Epithelial cell of prostate (primary cell): ENCODE data around the gene SOCS3.

ENCODE experiments used
- DNase-seq: peaks from one replicate; pipeline ENCODE4 v3.0.0-alpha.2; 2011; ENCODE audit warnings: low read depth, low spot score
- H3K27ac ChIP-seq: fragments of 450-650 bp; 2 replicates; pipeline ENCODE4 v1.5.1; 2017; ENCODE audit warnings: mild to moderate bottlenecking

The SOCS3 gene

GRCh38 chr17:78355701-78356100, 4.2 kb downstream of the SOCS3 start:
- no peak for DNase-seq
- H3K27ac ChIP-seq, result peak overlapping the region; percentile 55

GRCh38 chr17:78355045-78355641, 4.7 kb downstream of the SOCS3 start:
- no peak for DNase-seq
- no peak overlapping the region for H3K27ac ChIP-seq

DNA sequence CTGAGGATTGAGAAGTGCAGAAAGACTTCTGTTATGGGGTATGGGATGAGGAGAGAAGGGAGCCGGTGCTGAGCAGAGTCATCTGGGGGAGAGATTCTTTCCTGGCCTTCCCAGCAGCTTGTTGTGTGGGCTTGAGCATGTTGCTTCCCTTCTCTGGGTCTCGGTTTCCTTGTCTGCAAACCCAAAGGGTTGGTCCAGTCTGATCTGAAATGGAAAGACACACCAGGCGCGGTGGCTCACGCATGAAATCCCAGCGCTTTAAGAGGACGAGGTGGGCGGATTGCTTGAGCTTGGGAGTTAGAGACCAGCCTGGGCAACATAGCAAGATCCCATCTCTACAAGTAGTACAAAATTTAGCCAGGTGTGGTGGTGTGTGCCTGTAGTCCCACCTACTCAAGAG, 6.0 kb downstream of the SOCS3 start:
- H3K27ac ChIP-seq, result peak overlapping the region; percentile 85
- DNase-seq, result no peak

DNA sequence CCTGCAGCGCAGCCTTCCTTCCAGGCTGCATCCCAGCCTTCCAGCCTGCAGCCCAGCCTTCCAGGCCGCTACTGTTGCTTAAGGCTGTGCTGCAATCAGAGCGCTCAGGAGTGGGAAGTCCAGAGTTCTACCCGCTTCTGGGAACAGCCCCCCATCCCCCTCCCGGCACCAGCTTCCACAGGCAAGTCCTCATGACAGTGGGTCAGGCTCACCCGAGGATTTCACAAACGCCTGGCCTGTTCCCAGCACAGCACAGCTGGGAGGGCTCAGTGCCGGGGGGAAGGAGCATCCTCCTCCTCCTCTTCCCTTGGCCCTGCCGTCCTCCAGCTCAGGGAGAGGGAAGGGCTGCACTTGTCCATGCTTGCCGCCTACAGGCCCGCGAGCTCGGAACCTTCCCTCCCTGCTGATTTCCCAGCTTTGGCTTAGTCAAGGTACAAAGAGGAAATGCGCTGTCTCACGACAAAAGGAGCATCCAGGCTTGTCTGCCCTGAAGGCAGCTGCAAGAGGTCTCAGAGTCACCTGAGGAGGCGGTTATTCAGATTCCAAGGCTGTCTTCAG, 8.3 kb downstream of the SOCS3 start:
- peak overlapping the region; percentile 85 for H3K27ac ChIP-seq
- DNase-seq, result peak; percentile 93

- no peak for DNase-seq
Measured at GRCh38 chr17:78349891-78350642, 9.8 kb downstream of the SOCS3 start.

DNA sequence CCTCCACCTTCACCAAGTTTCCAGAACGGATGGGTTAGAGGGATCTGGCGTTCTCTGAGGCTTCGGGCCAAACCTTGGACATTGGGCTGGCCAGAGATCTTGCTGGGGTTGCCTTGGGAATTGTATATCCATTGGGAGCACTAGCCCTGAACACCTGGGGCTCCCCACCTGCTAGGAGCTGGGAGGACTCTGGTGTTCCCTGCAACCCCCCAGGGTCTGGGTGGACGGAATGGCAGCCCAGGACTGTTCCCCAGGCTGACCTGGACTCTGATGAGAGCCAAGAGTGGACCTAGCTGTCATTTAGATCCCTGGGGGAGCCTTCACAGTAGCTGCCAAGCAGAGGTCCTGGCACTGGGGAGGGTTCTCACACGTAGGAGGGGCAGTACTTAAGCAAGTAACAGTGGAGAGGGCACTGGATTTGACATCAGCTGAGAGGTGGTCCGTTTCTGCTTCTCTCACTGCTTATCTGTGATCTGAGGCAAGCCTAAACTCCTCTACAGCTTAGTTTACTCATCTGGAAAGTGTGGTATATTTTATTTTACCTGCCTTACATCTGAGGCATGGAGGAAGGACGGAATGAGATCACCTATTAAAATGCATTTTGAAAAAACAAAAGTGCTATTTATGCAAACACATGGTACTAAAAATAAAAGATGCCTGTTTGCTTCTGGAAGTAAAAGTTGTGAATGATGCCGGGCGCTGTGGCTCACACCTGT, 11.7 kb downstream of the SOCS3 start:
- no peak for DNase-seq
- no peak overlapping the region for H3K27ac ChIP-seq

More at GRCh38 chr17:78349891-78350642, 9.8 kb downstream of the SOCS3 start:
- H3K27ac ChIP-seq, result no peak overlapping the region

GRCh38 chr17:78347453-78347852, 12.4 kb downstream of the SOCS3 start:
- no peak overlapping the region for H3K27ac ChIP-seq
- DNase-seq, result no peak

GRCh38 chr17:78346605-78347250, 13.1 kb downstream of the SOCS3 start:
- no peak overlapping the region for H3K27ac ChIP-seq
- DNase-seq, result no peak

DNA sequence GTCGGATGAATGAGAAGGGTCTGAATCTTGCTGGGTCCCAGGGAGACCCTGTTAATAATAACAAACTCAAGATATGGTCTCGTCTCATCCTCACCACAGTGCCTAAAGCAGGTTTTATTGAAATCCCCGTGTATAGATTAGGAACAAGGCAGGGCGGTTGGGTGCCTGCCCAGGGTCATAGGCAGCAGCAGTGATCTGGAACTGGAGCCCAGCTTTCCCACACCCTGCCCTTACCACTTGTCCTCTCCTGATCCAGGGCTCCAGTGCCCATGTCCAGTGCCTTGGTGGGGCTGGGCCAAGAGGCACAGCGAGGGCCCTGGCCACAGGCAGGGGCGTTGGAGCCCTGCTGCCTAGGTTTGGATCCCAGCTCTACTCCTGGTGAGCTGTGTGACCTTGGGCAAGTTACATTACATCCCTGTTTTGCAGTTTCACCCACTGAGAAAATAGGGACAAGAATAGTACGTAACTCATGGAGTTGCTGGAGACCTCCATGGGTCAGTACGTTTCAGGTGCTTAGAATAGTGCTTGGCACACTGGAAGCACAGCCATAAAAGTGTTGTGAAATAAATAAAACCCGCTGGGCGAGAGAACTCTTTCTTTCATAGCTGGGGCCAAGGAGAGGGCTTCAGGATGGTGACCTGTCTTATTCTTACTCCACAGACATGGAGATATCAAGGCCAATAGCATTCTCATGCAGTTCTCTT, 13.9 kb downstream of the SOCS3 start:
- H3K27ac ChIP-seq, result no peak overlapping the region
- DNase-seq, result no peak

- no peak overlapping the region for H3K27ac ChIP-seq
- no peak for DNase-seq
Measured at GRCh38 chr17:78345172-78345571, 14.7 kb downstream of the SOCS3 start.

DNA sequence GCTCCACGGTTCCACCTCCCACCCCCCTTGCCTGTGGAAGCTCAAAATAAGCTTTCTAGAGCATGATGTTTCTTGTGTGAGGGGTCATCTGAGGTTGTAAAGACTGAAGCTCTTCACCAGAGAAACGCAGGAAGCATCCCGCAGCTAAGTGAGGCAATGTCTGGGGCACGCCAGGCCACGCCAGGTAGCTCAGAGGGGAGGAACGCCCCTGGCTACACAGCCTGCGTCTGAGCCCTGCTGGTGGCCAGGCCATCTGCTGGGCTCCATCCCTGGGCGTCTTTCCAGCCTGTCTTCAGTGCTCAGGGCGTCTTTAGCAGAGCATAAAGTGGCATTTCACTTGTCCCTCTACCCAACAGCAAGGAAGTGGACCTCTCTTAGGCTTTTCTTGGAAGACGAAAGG, 15.2 kb downstream of the SOCS3 start:
- no peak overlapping the region for H3K27ac ChIP-seq

DNA sequence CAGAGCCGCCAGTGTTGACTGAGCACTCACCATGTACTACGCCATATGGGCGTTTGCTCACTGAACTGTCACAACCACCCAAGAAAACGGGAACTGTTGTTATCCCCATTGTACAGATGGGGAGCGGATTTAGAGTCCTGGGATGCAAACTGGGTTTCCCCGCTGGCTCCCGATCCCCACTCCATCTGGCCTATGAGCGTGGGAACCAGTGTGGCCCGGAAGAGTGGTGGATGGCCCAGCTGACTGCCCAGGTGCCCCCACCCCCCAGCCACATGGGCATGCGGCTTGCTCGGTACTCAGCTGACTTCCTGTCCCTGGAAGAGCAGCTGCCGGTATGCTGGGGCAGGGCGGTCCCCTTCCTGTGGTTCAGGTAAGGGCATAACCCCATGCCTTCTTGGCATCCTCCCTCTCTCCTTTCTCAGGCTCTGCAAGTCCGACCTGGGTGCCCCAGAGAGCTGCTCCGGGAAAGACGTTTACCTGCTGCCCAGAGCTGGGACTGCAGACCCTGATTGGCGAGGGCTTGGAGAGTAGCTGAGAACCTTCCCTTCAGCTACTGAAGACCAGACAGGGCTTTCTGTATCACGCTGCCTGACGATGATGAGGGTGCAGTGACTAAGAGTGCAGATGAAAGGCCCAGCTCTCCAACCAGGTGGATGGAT, 16.2 kb downstream of the SOCS3 start:
- DNase-seq, result no peak
- H3K27ac ChIP-seq, result peak overlapping the region; percentile 88

More for the DNA sequence above, 15.2 kb downstream of the SOCS3 start:
- no peak for DNase-seq

DNA sequence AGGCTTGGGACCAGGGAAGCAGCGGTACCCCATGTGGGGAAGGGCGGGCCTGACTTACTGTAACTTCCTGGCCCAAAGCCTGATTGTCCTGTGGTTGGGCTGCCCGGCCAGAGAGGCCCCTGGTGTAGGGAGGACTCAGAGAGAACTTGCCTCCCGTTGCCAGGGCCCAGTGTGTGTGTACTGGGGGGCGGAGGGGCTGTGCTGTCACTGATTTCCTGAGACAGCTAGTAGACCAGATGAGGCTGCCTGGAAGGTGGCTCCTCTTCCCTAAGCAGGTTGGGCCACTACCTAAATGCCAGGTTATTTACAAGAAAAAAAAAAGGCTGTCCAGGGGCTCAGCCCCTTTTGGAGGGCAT, 16.7 kb downstream of the SOCS3 start:
- H3K27ac ChIP-seq, result peak overlapping the region; percentile 88
- DNase-seq, result no peak

DNA sequence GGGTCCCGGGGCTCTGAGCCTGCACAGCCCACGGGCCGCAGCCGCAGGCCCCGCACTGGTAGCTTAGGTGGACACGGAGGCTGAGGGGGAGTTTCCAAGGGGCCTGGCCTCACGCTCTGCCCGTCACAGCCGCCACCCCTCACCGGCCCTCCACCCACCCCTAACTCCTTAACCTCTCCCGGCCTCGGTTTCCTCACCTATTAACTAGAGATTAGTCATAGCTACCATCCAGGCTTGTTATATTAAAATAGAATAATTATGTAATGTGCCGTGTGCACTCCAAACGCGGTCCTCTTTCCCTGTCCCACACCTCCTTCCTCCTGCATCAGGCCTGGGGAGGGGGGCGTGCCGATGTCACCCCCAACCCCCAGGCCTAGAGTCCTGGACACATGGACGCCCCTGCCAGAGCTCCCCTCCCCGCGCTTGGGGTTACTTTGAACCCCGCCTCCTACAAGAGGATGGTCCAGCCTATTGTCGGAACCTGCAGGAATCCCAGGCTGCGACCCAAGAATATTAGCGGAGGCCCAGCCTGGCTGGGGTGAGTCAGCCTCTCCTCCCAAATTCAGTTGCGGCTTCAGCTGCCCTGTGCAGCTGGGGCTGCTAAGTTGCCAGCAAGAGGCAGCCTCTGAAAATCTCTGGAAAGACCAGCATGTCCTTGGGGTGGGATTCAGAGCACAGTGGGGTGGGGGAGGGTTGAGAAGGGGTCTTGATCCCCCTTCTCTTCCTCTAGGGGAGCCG, 17.3 kb downstream of the SOCS3 start:
- H3K27ac ChIP-seq, result peak overlapping the region; percentile 88
- DNase-seq, result no peak

- peak overlapping the region; percentile 88 for H3K27ac ChIP-seq
- DNase-seq, result no peak
Measured at GRCh38 chr17:78341559-78342448, 18.1 kb downstream of the SOCS3 start.

DNA sequence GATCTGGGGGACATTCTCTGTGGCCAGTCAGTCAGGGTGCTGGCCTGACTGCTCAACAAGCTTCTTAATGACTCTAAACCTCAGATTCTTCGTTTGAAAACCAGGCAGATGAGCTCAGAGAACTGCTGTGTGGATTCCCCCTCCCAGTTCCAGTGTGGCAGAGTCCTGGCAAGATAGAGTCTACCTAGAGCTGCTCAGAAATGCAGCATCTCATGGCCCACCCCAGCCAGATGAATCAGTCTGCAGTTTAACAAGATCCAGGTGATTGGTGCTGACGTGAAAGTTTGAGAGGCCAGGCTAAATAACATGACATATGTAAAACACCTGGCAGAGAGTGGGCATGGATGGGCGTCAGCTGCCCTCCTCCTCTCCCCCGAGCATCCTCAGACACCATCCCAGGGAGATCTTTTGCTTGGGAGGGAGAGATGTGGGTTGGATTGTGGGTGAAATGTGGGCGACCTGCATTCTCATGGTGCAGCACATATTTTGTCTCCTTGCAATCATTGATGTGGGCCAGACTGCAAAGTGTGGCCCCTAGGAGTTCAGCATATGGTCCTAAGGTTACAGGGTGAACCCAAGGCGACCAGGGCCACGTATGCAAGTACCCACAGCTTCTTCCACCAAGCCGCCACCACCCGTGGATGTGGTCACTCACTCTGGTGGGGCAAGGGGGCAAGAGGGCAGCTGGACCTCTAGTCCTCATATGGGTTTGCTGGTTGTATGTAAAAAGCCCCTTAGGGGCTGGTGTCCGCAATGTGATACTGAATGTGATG, 19.5 kb downstream of the SOCS3 start:
- no peak for DNase-seq
- peak overlapping the region; percentile 61 for H3K27ac ChIP-seq
